ENCODE measurements around the gene FSTL5. TPM values are rescaled to one million over a fixed set of nuclear protein-coding genes. Genes with fewer than 3 reads are reported as not detected.

Gene FSTL5
- total RNA-seq, 4 donors from 2014 or later, result 4.8 to 13.5 (median 7.1) TPM

GRCh38 chr4:161530710-161531109, 633.1 kb downstream of the FSTL5 start:
- 26 to 42% methylated on average over 1 of the region's 1 CpG for WGBS, 2 donors
- Histone ChIP-seq H3K27ac (no peak overlapping the region), H3K36me3 (no peaks in the 10 kb centered on the region), H3K9me3 (no peaks in the 10 kb centered on the region), H3K4me3 (no peak overlapping the region), H3K27me3 (no peaks in the 10 kb centered on the region), H3K4me1 (no peaks in the 10 kb centered on the region)
- no peak for TF ChIP-seq CTCF (IDR thresholded peaks at IDR 0.05)
- TF ChIP-seq EP300 (IDR thresholded peaks at IDR 0.05), result no peak
- no peak for TF ChIP-seq POLR2A (IDR thresholded peaks at IDR 0.05)
- DNase-seq (ENCODE audit: low spot score in 2 of 2), result no peak

GRCh38 chr4:161525121-161525520, 638.7 kb downstream of the FSTL5 start:
- H3K27me3 ChIP-seq, result no peaks in the 10 kb centered on the region
- no peak overlapping the region for H3K27ac ChIP-seq
- no peaks in the 10 kb centered on the region for H3K36me3 ChIP-seq
- DNase-seq (ENCODE audit: low spot score in 2 of 2), result no peak
- H3K4me3 ChIP-seq, result no peak overlapping the region
- H3K4me1 ChIP-seq, result no peaks in the 10 kb centered on the region
- TF ChIP-seq POLR2A (IDR thresholded peaks at IDR 0.05) (no peak), EP300 (IDR thresholded peaks at IDR 0.05) (no peak), CTCF (IDR thresholded peaks at IDR 0.05) (no peak)
- 30 to 55% methylated on average over 1 of the region's 1 CpG for WGBS, 2 donors
- H3K9me3 ChIP-seq, result no peaks in the 10 kb centered on the region

GRCh38 chr4:161522031-161522430, 641.8 kb downstream of the FSTL5 start:
- 41 to 45% methylated on average over 3 of the region's 3 CpGs for WGBS, 2 donors
- H3K36me3 ChIP-seq, result no peaks in the 10 kb centered on the region
- no peak overlapping the region for H3K4me3 ChIP-seq
- no peaks in the 10 kb centered on the region for H3K4me1 ChIP-seq
- no peaks in the 10 kb centered on the region for H3K9me3 ChIP-seq
- H3K27me3 ChIP-seq, result no peaks in the 10 kb centered on the region
- no peak overlapping the region for H3K27ac ChIP-seq
- DNase-seq (ENCODE audit: low spot score in 2 of 2), result no peak
- TF ChIP-seq CTCF (IDR thresholded peaks at IDR 0.05) (no peak), EP300 (IDR thresholded peaks at IDR 0.05) (no peak), POLR2A (IDR thresholded peaks at IDR 0.05) (no peak)

GRCh38 chr4:161519611-161520010, 644.2 kb downstream of the FSTL5 start:
- Histone ChIP-seq H3K4me3 (no peak overlapping the region), H3K27ac (no peak overlapping the region), H3K27me3 (no peaks in the 10 kb centered on the region), H3K9me3 (no peaks in the 10 kb centered on the region), H3K4me1 (no peaks in the 10 kb centered on the region), H3K36me3 (no peaks in the 10 kb centered on the region)
- no peak for DNase-seq (ENCODE audit: low spot score in 2 of 2)
- WGBS, 2 donors, result 93 to 97% methylated on average over 2 of the region's 2 CpGs
- TF ChIP-seq POLR2A (IDR thresholded peaks at IDR 0.05) (no peak), CTCF (IDR thresholded peaks at IDR 0.05) (no peak), EP300 (IDR thresholded peaks at IDR 0.05) (no peak)

GRCh38 chr4:161517941-161518340, 645.9 kb downstream of the FSTL5 start:
- no peaks in the 10 kb centered on the region for H3K27me3 ChIP-seq
- DNase-seq (ENCODE audit: low spot score in 2 of 2), result no peak
- no peaks in the 10 kb centered on the region for H3K4me1 ChIP-seq
- no peaks in the 10 kb centered on the region for H3K9me3 ChIP-seq
- WGBS, 2 donors, result 58 to 62% methylated on average over 3 of the region's 3 CpGs
- no peak overlapping the region for H3K27ac ChIP-seq
- H3K36me3 ChIP-seq, result no peaks in the 10 kb centered on the region
- no peak overlapping the region for H3K4me3 ChIP-seq
- TF ChIP-seq POLR2A (IDR thresholded peaks at IDR 0.05) (no peak), CTCF (IDR thresholded peaks at IDR 0.05) (no peak), EP300 (IDR thresholded peaks at IDR 0.05) (no peak)
